Heart right ventricle (tissue), 12 donors: ENCODE results near the gene ZNF600. TPM values are rescaled to one million over a fixed set of nuclear protein-coding genes. Genes with fewer than 3 reads are reported as not detected.

Source experiments
- polyA plus RNA-seq, 2 donors: library from polyadenylated mRNA; stranded (reverse); fragments of 200-250 nt; gene quantifications; one replicate each; pipeline ENCODE4 v1.2.3, GENCODE V29; 2013
- total RNA-seq, 10 donors: library from RNA; stranded (reverse); fragmentation: NEBNext Ultra II Directional in 3 of 10; extraction: Animal tissue kit (Norgen Biotek cat#: 25700) in 3 of 10; gene quantifications; one replicate each; pipeline versions ENCODE4 v1.2.1 to v1.2.4, GENCODE V29; 2021 to 2023
- donor health status: ischemic (EF 13 %, LVEDD 7.1; RV severe dilation, severe dysfunction).
- donor health status: healthy with polysubstance abuse.
- donor health status: DM: no; HTN: yes; CAD: no.
- donor health status: DM: no; HTN: no; CAD: no.
- donor health status: ischemic (EF 25% LVEDD 6.9; RV normal size, moderate dysfunction).
- donor health status: ischemic (EF 25% LVEDD 5.7; RV mildly dilated, moderate dysfunction).
- donor health status: healthy.
- donor health status: nonischemic (EF 11% LVEDD 7.7; RV severe dilation, severe dysfunction).
- donor health status: DM: yes; HTN: yes; CAD: no.
- donor health status: PGD.
- donor health status: ischemic (EF 29% LVEDD 5.4; RV normal size, mild dysfunction).
- donor health status: nonischemic (EF 23%, LVEDD 6.1; RV moderate dilation, normal function).

ZNF600 gene
- total and polyA plus RNA-seq, 12 donors = 1.5 to 6.9 (median 2.5) TPM

Other genes starting within 250 kb of the ZNF600 start
- 10 to 100 TPM; 11.3 to 27.9 (median 20.3) TPM for gene ZNF701, start 216.5 kb downstream of the ZNF600 start, total RNA-seq
- 10 to 100 TPM in 1 of 2 donors, 1 to 10 TPM in 1; 3.0 to 20.5 TPM for gene ZNF701, start 216.5 kb downstream of the ZNF600 start, polyA plus RNA-seq
- gene ZNF83, start 148.4 kb downstream of the ZNF600 start, total RNA-seq = 10 to 100 TPM; 10.3 to 21.4 (median 16.7) TPM
- 10 to 100 TPM; 10.7 to 89.3 TPM for gene ZNF83, start 148.4 kb downstream of the ZNF600 start, polyA plus RNA-seq
- gene ZNF611, start 51.7 kb downstream of the ZNF600 start, total RNA-seq = 1 to 10 TPM; 7.0 to 9.8 (median 7.7) TPM
- gene ZNF611, start 51.7 kb downstream of the ZNF600 start, polyA plus RNA-seq = 1 to 10 TPM; 2.3 to 5.8 TPM
- 10 to 100 TPM in 3 of 10 donors, 1 to 10 TPM in 7; 3.6 to 11.4 (median 9.4) TPM for gene ZNF28, start 34.8 kb upstream of the ZNF600 start, total RNA-seq
- 1 to 10 TPM; 1.4 to 2.9 TPM for gene ZNF28, start 34.8 kb upstream of the ZNF600 start, polyA plus RNA-seq
- 10 to 100 TPM in 3 of 10 donors, 1 to 10 TPM in 7; 6.1 to 12.7 (median 9.2) TPM for gene ZNF468, start 70.8 kb upstream of the ZNF600 start, total RNA-seq
- 1 to 10 TPM; 5.3 to 9.1 TPM for gene ZNF468, start 70.8 kb upstream of the ZNF600 start, polyA plus RNA-seq
- 10 to 100 TPM in 1 of 10 donors, 1 to 10 TPM in 9; 6.3 to 16.3 (median 7.6) TPM for gene ZNF320, start 110.8 kb upstream of the ZNF600 start, total RNA-seq
- gene ZNF320, start 110.8 kb upstream of the ZNF600 start, polyA plus RNA-seq = 10 to 100 TPM in 1 of 2 donors, 1 to 10 TPM in 1; 2.7 to 10.0 TPM
- 1 to 10 TPM in 9 of 10 donors, under 1 TPM in 1; 0.76 to 2.3 (median 1.4) TPM for gene ZNF888, start 136.6 kb upstream of the ZNF600 start, total RNA-seq
- gene ZNF888, start 136.6 kb upstream of the ZNF600 start, polyA plus RNA-seq = 1 to 10 TPM in 1 of 2 donors, under 1 TPM in 1; 0.70 to 1.6 TPM
- 10 to 100 TPM in 1 of 10 donors, 1 to 10 TPM in 9; 3.8 to 11.8 (median 5.6) TPM for gene ZNF816, start 176.1 kb upstream of the ZNF600 start, total RNA-seq
- 1 to 10 TPM; 1.6 to 1.9 TPM for gene ZNF816, start 176.1 kb upstream of the ZNF600 start, polyA plus RNA-seq
- under 1 TPM in 1 of 10 donors, not detected in 9; 0.19 TPM for gene ERVV-1, start 227.1 kb upstream of the ZNF600 start, total RNA-seq
- under 1 TPM in 1 of 2 donors, not detected in 1; 0.03 TPM for gene ERVV-1, start 227.1 kb upstream of the ZNF600 start, polyA plus RNA-seq